ENCODE measurements around the gene LONP2.
"Not testable (repeated sequence)": the region's sequence is repeated elsewhere in the genome, so short reads cannot be mapped to it uniquely, and the experiment has no call there.

Gene LONP2

GRCh38 chr16:48235556-48236136 is 8.5 kb upstream of the LONP2 start:
- no peak for DNase-seq (ENCODE audit: low read depth)

GRCh38 chr16:48236286-48236685 is 7.8 kb upstream of the LONP2 start:
- DNase-seq (ENCODE audit: low read depth) = no peak

GRCh38 chr16:48240147-48240546 is 4.0 kb upstream of the LONP2 start:
- not testable (repeated sequence) for DNase-seq (ENCODE audit: low read depth)

GRCh38 chr16:48244863-48245195 is 729 bp downstream of the LONP2 start:
- no peak for DNase-seq (ENCODE audit: low read depth)

GRCh38 chr16:48246066-48246465 is 2.0 kb downstream of the LONP2 start:
- DNase-seq (ENCODE audit: low read depth) = no peak

GRCh38 chr16:48247311-48247710 is 3.2 kb downstream of the LONP2 start, which contains the start of gene ABCC11:
Gene ABCC11, minus strand, starts transcription at chr16:48247539. Its CDS starts 15,618 bp downstream, at chr16:48231921.
- DNase-seq (ENCODE audit: low read depth) = no peak

- no peak for DNase-seq (ENCODE audit: low read depth)
These were observed 6.6 kb downstream of the LONP2 start for GRCh38 chr16:48250520-48251278.

GRCh38 chr16:48252013-48252412 is 7.9 kb downstream of the LONP2 start:
- DNase-seq (ENCODE audit: low read depth) = no peak

- no peak for DNase-seq (ENCODE audit: low read depth)
These were observed 12.6 kb downstream of the LONP2 start for GRCh38 chr16:48256579-48257177.

GRCh38 chr16:48261569-48261968 is 17.5 kb downstream of the LONP2 start:
- no peak for DNase-seq (ENCODE audit: low read depth)

- no peak for DNase-seq (ENCODE audit: low read depth)
These were observed 18.5 kb downstream of the LONP2 start for GRCh38 chr16:48262631-48263030.

- no peak for DNase-seq (ENCODE audit: low read depth)
These were observed 24.9 kb downstream of the LONP2 start for GRCh38 chr16:48269011-48269410.

GRCh38 chr16:48271728-48272127 is 27.6 kb downstream of the LONP2 start:
- DNase-seq (ENCODE audit: low read depth) = no peak

- DNase-seq (ENCODE audit: low read depth) = no peak
These were observed 28.8 kb downstream of the LONP2 start for GRCh38 chr16:48272837-48273421.

- no peak for DNase-seq (ENCODE audit: low read depth)
These were observed 30.4 kb downstream of the LONP2 start for GRCh38 chr16:48274476-48274875.

- DNase-seq (ENCODE audit: low read depth) = no peak
These were observed 32.0 kb downstream of the LONP2 start for GRCh38 chr16:48276102-48276501.

- DNase-seq (ENCODE audit: low read depth) = no peak
These were observed 33.1 kb downstream of the LONP2 start for GRCh38 chr16:48277158-48277557.

- DNase-seq (ENCODE audit: low read depth) = no peak
These were observed 35.1 kb downstream of the LONP2 start for GRCh38 chr16:48279199-48279598.

GRCh38 chr16:48280546-48280945 is 36.4 kb downstream of the LONP2 start:
- no peak for DNase-seq (ENCODE audit: low read depth)

- no peak for DNase-seq (ENCODE audit: low read depth)
These were observed 38.6 kb downstream of the LONP2 start for GRCh38 chr16:48282636-48283263.

GRCh38 chr16:48284772-48285409 is 40.8 kb downstream of the LONP2 start:
- no peak for DNase-seq (ENCODE audit: low read depth)

- DNase-seq (ENCODE audit: low read depth) = no peak
These were observed 43.1 kb downstream of the LONP2 start for GRCh38 chr16:48287239-48287638.

Data from T-helper 22 cell (primary cell).